Activated gamma-delta T cell (primary cell): Measurements from ENCODE around the gene NPTX1.

Experiments
- DNase-seq: peaks from one replicate; lab custom pipeline; 2025; lab: John Stamatoyannopoulos, UW

NPTX1 gene

DNA sequence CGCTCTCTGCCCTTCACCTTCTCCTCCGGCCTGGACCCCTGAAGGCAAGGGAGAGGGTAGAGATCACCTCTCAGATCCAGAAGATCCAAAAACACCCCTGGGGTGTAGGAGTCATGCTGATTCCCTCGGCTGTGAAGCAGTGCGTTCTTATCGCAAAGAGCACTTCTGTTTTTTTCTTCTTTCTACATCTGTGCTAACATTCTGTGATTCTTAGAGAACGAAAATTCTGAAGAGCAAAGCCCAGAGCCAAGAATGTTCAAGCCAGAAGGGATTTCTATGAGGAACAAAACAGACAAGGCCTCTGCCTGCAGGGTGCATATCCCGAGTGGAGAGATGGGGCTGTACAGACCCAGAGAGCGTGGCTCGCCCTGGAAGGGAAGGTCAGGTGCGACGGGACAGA, 17.2 kb downstream of the NPTX1 start:
- no peak for DNase-seq

DNA sequence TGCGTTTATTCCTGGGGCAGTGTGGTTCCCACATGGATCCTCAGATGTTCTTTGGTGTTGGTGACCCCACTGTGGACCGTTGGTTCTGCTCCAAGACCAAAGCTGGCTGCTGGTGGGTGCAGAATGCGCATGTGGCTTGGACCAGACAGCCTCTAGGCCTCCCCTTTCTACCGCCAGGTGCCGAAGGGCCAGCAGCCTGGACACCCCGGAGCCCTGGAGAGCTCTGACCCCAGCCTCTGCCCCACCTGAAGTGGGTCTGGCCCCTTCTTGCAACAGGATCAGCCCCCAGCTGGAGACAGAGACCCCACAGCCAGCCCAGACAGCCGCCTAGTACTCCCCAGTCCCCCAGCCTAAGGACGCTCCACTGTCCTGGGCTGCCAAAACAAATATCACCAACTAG, 18.4 kb downstream of the NPTX1 start:
- no peak for DNase-seq

GRCh38 chr17:80457236-80457856, 19.1 kb downstream of the NPTX1 start:
- DNase-seq: no peak

DNA sequence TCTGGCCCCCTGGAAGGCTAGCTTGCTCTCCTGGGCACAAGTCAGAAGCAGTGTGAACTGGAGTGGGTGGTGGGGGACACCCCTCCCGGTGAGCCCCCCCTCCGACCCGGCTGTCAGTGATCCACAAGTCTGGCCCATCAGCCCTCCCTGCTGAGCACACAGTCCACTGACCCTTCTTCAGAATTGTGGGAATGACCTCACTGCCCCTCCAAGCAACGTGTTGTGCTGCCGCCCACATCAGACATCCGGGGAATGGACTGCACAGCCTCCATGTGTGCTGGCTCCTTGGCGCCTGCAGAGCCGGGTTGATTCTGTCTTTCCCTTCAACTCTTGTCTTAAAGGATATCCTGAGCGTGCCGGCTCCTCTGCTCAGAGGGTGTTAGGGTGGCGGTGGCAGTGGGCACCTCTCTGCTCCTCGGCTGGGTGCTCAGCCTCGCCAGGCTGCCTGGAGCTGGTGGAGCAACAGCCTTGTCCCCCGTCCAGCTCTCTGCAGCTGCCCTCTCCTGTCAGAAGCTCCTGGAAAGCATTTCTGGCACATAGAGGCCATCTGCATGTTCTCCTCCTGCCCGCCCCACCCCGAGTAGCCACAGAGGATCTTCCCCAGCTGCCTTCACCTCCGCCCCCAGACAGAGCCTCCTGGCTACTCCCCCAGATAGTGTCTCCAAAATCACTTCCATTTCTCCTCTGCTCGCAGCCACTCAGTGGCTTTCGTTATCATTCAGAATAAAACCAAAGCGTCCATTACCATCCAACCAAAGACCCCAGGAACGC, 19.8 kb downstream of the NPTX1 start:
- no peak for DNase-seq

- no peak for DNase-seq
These were observed 20.6 kb downstream of the NPTX1 start for GRCh38 chr17:80455784-80456183.

GRCh38 chr17:80455336-80455710, 21.1 kb downstream of the NPTX1 start:
- peak; percentile 45 for DNase-seq

DNA sequence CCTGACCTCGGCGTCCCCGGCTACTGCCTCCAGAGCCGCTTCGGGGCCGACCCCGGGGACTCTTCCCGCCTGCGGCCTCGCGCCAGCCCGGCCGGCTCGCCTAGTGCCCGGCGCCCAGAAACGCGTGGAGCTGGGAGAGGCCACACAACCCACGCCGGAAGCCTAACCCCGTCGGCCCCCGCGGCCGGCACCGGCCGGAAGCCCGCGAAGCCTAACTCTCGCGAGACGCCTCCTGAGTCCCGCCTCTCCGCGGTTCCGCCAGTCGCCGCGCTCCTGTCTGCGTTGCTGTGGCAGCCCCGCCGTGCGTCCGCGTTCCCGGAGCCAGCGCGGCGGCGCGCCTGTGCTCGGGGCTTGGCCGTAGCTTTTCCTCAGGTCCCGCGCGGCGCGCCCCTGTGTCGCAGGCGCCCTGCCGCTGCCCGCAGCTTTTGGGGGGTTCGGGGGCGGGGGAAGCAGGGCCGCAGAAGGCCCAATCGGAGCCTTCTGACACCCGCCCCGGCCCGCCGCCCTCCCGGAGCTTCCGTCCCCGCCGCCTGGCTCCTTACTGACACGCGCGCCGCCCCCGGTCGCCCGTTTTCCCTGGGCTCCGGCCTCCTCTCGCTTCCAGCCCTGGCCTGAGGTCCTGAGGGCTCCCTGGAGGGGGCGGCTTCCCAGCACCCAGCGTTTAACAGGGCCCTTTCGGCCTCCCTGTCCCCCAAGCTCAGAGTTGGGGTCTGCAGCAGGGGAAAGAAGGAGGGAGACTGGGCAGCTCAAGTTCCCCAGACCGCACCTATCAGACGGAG, 21.7 kb downstream of the NPTX1 start:
- DNase-seq: peak; percentile 94

- no peak for DNase-seq
These were observed 22.3 kb downstream of the NPTX1 start for GRCh38 chr17:80453998-80454556.

DNA sequence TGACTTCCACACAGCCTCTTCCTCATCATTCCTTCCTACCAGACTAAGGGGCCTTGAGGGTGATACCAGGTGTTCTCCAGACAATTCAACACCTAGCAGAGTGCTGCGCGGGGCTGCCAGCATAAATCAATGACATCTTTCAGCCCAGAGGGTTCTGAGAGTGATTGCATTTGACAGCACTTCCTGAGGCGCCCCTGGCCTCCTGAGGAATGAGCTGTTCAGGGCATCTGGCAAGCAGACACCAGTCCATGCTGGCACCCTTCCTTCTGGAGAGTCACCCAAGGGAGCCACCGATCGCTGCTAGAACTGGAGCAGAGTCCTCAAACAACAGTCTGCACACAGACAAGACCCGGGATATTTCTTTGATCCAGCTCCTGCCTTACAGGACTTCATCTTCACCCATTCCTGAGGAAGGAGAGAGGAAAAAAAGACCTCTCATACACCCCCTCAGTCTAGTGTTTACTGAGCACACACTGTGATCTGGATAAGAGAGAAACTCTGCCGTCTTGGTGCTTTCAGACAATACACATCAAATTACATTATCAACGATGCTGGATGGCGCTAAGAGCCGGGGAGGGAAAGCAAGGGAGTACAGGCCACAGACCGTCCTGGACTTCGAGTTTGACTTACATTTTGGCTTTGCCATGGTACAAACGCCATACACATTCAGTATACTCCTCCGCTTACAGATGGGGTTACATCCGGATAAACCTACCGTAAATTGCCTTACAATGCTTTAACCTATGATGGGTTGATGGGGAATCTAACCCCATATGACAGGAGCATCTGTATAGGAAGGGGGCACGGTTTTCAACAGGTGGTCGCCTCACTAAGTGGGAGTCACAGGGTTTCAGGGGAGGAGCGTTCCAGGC, 23.0 kb downstream of the NPTX1 start:
- DNase-seq: no peak

GRCh38 chr17:80452173-80452915, 24.1 kb downstream of the NPTX1 start:
- no peak for DNase-seq

GRCh38 chr17:80451104-80451775, 25.2 kb downstream of the NPTX1 start:
- no peak for DNase-seq

DNA sequence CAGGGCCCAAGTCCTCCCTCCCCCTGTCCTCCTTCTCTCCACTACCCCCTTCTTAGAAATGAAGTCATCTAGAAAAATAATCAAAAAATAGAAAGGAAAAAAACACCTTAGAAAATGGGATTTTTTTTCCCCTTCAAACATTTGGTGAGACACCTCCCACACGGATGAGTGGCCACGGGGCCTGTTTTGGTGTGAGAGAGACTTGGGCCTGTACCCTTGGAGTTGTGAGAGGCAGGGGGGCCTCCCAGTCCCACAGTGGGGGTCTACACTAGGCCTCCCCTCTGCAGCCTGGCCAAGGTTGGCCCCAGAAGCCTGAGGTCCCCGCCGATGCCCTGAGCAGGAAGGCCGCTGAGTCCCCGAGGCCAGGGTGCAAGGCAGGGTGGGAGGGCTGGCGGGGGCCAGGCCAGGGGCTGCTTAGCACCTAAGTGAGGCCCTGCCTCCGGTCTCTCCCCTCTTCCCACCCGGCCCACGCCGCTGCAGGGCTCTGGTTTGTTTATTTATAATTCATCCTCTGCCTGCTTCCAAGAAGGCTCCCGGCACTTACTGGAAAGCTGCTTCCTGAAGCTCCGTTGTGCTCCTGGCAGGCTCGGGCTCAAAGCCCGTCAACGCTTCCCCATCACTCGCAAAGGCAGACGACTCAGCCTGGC, 26.4 kb downstream of the NPTX1 start:
- DNase-seq: no peak

- no peak for DNase-seq
These were observed 27.0 kb downstream of the NPTX1 start for GRCh38 chr17:80449194-80449929.

DNA sequence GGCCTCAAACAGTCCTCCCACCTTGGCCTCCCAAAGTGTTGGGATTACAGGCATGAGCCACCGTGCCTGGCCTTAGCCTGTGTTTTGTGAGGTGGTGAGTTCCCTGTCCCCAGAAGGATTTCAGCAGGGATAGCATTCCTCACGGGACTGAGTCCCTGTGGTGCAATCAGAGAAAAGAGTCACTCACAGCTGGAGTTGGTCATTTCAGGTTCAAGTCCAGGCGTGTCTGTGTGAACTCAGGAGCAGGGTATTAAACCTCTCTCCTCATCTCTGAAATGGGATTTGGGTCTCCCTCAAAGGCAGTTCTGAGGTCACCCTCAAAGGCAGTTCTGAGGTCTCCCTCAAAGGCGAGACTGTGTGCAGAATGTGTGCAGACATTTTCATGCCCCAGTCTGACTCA, 28.6 kb downstream of the NPTX1 start:
- no peak for DNase-seq

- DNase-seq: no peak
These were observed 29.6 kb downstream of the NPTX1 start for GRCh38 chr17:80446645-80447405.

DNA sequence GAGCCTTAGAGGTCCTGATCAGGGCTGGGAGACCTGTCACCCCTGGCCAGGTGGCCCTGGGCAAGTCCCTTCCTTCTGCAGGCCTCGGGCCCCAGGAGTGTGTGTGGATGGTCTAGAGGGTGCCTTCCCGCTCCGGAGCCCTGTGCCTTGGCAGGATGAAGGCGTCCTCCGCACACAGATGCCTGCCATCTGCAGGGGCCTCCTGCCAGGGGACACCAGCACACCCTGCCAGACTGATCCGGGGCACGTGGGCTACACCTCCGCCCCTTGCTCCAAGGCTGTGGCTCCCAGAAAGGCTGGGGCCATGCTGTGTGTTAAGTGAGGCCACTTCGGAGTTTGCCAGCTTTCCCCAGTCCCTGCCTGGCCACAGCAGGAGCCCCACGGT, 30.7 kb downstream of the NPTX1 start:
- DNase-seq: no peak

GRCh38 chr17:80445007-80445725, 31.2 kb downstream of the NPTX1 start:
- no peak for DNase-seq

DNA sequence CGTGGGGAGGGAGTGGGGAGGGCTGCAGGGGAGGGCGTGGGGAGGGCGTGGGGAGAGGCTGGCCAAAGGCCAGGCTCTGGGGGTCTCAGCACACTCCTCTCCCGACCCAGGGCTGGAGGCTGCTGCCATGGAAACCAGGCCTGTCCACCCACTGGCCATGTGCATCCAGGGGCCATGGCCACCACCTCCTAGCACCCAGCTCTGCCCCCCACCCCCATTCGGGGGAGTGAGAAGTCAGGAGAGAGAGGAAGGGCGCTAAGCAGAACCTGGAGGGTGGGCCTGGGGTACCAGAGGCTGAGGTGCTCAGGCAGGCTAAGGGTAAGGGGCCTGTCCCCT, 31.8 kb downstream of the NPTX1 start:
- no peak for DNase-seq
